ENCODE data around the gene LRP1.

Gene LRP1

DNA sequence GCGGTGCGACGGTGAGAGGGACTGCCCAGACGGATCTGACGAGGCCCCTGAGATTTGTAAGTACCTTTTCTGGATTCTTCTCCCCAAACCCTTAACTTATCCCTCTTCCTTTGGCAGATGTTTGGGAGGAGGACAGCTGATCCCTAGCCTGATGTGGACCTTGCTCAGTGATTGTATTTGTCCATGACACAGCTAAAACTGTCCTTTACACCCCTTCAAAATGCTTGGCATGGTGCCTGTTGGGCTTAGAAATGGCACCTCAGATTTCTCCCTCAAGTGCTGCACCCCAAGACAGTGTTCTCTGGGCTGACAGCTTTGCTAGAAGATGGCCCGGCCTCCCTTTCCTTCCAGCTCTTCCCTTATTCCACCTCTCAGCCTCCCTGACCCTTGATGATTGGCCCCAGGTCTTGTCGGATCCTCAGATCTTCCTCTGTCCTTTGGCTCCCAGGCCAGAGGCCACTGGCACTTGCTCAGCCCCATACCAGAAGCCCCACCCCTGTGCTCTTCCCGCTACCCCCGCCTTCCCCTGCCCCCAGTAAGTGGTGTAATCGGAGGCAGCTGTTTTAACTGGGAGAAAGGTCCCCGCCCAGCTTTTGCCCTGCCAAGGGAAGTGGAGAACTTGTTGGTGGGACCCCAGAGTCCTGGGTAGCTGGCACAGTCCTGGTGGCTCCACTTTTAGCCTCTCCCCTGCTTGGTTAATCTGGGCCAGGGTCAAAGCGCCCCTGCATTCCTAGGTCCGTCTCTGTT, 10.4 kb downstream of the LRP1 start:
- no peak for DNase-seq

DNA sequence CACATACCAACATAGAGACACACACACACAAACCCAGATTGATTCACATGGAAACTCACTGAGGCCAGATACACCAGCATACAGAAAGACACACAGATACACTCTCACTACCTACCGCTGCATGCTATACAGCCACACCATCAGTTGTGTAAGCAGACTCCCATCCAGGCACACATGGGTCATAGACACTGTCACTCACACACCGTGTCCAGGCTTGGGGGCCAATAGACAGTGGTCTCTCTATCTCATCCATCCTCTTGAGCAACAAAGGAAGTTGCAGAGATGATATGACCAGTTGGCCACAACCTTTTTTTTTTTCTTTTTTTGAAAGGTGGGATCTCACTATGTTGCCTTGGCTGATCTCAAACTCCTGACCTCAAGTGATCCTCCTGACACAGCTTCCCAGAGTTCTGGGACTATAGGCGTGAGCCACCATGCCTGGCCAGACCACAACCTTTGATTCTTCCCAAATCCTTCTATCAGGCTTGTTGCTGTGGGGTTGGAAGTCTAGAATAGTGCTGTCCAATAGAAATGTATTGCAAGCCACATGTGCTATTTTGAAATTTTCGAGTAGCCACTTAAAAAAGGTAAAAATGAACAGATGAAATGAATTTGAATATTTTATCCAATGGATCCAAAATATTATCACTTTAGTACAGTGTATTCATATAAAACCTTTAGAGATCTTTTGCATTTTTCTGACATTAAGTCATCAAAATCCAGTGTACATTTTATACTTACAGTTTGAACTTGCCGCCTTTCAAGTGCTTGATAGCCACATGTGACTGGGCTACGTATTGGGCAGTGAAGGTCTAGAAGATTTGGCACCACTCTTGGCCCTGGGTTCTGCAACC, 11.7 kb downstream of the LRP1 start:
- no peak for DNase-seq

DNA sequence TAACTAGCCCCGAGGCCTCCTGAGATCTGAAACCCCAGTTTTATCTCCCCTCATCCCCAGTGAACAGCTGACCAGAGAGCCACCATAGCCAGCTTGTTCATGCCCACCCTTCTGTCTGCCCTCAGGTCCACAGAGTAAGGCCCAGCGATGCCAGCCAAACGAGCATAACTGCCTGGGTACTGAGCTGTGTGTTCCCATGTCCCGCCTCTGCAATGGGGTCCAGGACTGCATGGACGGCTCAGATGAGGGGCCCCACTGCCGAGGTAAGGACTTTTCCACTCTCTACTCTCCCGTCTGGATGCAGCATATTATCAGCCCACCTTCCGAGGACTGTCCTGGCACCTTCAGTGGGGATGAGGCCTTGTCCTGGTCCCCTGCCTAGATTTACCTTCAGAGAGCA, 13.0 kb downstream of the LRP1 start:
- no peak for DNase-seq

DNA sequence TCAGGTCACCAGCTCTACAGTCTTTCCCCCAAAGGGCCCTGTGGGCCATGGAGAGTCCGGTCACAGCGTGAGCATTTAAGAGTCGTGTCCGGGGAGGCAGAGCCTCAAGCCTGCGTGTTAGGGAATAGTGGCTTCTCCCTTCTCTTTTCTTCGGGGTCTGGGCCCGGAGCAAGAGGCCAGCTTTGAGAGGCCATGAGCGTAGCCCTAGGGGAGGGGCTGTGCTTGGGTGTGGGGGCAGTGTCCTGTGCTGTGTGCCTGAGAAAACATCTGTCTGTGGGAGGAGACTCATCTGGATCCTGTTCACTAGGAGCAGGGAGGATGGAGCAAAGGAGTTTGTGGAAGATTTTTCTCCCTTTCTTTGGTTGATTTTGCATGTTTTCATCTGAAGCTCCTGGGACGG, 13.8 kb downstream of the LRP1 start:
- DNase-seq, result no peak

DNA sequence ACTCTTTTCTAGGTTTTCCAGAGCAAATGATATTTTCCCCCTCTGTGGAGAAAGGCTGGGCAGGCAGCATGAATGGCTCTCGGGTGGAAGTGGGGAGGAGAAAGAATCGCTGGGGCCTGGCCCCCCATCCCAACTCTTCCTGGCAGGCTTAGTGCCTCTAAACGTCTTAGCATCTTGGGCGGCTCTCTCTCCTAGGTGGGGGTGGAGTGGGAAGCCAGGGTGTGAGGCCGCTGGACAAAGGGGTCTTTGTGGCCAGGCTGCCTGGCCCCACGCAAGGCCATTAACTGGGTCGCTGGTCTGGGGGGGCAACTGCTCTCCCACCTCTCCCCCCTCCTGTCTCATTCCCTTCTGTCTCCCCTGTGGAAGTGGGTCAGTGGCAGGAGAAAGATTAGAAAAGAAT, 14.4 kb downstream of the LRP1 start:
- no peak for DNase-seq

DNA sequence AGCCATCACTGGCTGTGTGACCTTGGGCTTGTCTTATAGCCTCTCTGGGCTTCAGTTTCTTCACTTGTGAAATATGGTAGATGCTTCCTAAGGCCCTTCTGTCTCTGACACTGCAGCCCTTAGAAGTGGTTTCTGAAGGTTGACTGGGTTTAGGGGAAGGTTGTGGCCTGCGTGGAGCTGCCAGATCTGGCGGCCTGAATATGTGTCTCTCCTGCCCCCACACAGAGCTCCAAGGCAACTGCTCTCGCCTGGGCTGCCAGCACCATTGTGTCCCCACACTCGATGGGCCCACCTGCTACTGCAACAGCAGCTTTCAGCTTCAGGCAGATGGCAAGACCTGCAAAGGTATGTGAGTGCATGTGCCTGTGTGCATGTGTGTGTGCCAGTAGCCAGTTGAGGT, 15.2 kb downstream of the LRP1 start:
- no peak for DNase-seq

DNA sequence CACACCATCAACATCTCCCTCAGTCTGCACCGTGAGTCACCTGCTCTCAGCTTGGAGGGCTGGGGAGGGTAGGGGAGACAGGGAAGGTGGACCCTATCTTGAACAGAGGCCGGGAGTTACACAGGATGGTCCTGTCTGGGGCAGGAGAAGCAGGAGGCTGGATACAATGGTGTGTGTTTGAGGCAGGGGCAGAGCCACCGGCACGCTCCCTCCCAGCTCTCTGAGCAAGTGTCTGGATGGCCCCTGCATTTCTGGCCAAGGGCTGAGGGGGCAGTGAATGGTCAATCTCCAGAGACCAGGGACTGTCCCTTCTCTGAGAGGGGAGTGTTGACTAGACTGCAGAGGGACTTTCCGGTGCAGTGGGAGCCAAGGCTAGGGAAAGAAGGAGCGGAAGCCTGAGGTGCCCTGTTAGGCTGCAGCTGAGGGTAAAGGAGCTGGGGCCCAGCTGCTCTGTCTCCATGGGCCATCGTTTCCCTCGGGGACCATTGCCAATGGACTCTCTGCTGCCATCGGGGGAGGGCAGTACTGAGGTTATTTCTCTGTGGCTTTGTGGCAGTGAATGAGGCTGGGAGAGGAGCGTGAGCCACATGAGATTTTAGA, 17.3 kb downstream of the LRP1 start:
- no peak for DNase-seq

DNA sequence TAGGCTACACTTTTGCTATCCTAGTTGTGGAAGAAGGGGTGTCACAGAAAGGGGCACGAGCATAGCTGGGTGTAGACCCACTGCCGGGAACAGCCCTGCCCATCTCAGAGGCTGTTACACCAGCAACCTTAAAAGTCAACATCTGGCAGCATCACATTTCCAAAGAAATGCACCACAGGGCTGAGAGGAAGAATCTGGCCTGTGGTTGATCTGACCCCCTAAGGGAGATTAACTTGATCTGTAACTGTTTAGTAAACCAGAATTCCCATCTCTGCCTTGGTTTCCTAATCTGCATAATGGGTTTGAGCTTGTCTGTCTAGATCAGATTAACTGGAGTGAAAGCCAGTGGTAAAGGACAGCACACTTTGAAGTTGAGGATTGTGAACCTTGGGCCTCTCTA, 17.8 kb downstream of the LRP1 start:
- DNase-seq, result no peak

DNA sequence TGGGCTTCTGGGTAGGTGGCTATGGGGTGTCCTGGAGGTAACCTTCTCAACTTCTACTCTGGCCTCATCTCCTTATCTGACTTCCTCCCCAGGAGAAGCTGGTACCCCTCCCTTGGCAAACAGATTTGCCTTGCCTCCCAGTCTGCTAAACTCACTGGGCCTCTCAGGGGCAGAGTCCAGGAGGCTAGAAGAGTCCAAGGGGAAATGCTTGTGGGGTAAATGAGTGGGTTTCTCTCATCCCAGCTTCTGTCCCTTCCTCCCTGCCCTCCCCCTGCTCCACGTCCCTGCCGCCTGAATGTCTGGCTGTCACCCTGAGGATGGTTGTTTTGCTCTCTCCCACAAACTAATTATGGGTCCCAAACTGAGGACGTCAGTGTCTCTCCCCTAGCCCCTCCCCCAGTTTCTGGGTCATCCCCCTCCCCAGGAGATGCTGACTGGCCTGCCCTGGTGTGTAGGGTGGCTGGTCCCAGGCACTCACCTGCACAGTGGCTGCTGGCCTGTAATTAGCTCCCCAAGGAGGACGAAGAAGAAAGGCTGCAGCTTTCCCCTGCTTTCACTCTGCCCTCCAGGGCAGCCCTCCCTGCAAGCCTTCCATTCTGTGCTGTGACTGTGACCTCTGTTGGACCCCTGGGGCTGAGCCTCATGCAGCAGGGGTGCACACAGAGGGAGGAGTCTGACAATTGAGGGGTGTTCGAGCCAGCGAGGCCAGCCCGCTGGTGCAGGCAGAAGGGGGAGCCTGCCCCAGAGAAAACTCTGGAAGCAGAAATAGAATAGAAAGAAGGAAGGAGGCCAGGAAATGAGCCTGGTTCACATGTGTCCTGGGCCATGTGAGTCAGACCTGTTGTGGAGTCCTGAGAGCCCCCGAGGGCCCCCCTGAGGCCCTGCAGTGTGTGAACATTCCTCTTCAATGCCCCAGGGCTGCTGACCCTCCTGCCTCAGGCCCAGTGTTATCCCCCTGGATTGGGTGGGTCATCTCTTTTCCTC, 19.0 kb downstream of the LRP1 start, which contains the start of gene LRP1-AS:
LRP1-AS (minus strand) TSS at position 659 of the 984 bp plus-strand sequence.
- DNase-seq, result no peak

DNA sequence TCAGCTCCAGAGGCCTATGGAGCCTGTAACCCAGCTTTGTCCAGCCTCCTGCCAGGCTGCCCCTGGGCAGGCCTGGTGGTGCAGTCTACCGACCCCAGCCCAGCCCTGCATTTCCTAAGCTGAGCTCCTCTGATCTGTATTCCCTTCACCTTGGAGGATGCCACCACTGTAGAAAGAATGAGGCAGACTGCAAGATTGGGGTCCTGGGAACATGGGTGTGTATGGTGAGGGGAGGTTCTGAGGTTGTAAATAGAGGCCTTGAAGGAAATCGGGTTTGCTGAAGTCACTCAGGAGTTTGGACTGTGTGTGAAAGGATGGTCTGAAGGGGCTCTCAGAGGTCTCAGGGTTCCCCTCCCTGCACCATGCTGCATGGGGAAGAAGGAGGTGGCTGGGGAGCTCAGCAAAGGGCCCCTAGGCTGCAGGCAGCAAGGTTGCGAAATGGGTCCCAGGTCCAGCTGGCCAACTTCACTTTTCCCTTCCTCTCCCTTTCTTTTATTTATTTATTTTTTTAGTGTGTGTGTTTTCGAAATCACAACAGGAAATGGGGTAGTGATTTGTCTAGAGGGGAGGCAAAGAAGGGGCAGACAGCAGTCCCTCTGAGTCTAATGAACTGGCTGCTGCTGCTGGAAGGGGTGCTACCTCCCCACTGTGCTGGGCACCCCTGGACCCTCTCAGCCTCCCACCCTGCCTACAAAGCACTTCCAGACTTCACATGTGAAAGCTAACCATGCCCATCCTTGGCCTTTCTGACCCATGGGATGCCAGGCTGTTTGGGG, 20.4 kb downstream of the LRP1 start:
- DNase-seq, result no peak

DNA sequence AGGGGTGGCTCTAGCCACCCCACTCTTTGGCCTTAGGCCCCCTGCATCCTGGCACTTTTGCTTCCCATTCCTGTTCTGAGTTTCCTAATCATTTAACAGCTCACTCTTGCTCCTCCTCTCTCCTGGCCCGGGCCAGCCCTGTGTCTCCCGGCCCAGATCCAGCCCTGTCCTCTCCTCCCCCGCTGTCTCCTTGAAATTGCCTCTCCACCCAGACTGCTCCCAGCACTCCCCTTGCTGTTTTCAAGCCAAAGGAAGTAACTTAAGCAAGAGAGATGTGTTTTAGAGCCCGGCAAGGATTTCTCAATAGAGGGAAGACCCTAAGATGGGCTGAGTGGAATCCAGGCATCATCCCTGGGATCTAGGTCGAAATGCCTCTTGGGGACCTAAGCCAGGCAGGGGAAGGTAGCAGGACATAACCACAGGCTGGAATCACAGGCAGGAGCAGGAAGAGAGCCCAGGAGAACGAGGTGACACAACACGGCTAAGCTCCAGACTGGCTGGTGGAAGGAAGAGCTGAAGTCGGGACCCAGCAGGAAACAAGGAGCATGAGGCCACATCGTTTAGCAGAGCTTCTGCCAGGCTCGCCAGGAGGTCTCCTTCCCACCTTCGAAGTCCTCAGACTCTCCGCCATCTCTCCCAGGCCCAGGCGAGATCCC, 21.1 kb downstream of the LRP1 start:
- no peak for DNase-seq

DNA sequence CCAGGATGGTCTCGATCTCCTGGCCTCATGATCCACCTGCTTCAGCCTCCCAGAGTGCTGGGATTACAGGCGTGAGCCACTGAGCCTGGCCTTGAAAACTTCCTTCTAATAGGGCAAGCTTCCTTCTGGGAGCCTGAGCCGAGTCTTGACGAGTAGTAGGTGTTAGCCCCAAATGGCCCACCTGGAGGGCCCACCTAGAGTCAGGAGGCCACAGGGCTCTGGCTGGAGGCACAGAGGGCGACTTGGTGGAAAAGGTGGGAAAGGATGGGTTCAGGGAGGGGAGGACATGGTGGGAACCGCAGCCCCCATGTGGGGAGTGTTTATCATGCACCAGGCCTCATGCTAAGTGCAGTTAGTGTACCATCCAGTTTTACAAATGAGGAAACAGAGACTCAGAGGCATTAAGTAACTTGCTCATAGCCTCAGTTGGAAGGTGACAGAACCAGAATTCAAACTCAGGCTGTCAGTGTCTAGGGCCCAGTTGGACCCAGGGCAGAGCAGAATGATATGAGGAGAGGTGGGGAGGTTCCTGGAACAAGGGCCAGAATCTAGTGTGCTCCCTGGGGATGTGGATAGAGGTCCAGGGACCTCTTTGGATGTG, 22.2 kb downstream of the LRP1 start:
- no peak for DNase-seq

DNA sequence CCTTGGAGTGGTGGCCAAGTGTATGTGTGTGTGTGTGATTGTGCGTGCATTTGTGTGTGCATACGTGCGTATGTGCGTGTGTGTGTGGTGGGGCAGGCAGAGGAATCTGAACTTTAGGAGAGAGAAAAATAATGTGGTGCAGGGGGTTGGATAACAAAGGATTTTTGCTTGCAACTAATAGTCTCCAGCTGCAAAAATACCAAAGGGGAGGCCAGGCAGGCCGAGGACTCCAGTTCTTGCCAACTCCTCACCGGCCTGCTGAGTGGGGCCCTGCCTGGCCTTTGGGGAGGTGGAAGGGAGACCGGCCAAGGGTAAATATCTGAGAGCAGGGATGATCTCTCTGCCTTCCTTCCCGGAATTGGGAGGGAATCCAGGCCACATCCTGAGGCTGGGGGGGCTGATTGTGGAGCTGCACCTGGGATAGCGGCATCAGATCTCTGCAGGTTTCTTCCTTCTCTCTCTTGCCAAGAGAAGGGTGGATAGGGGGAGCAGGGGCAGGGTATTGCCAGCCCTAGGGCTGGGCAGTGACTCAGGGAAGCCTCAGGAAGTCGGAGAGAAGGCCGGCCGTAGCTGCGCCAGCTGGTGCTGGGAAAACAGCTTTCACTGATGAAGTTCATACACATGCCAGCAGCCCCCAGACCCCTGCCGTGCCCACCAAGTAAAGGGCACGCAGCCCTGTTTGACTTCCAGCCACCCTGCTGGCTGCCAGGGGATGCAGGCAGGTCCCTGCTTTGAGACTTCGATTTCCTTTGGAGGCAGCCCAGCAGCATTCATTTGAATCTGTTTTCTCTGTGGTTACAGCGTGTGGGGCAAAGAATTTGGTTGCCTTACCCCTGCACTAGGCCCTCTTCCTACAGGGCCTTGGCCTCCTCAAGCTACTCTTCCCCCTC, 23.7 kb downstream of the LRP1 start:
- DNase-seq, result no peak

DNA sequence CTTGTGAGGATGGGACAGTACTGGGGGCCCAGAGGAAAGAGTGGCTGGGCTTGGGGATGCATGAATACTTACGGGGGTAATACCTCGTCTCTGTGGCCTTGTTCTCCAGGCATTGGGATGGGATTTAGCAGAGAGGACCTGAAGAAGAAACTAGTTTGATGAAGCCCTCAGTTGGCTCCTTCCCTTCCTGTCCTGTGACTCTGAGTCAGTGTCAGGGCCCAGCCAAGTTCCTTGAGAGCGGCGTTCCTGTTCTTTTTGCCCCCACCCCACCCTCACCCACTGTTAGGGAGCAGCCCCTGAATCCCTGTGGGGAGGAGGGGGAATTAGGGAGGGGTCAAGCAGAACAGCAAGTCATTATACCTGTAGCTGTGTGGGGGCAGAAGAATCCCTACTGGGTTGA, 24.4 kb downstream of the LRP1 start:
- DNase-seq, result no peak

DNA sequence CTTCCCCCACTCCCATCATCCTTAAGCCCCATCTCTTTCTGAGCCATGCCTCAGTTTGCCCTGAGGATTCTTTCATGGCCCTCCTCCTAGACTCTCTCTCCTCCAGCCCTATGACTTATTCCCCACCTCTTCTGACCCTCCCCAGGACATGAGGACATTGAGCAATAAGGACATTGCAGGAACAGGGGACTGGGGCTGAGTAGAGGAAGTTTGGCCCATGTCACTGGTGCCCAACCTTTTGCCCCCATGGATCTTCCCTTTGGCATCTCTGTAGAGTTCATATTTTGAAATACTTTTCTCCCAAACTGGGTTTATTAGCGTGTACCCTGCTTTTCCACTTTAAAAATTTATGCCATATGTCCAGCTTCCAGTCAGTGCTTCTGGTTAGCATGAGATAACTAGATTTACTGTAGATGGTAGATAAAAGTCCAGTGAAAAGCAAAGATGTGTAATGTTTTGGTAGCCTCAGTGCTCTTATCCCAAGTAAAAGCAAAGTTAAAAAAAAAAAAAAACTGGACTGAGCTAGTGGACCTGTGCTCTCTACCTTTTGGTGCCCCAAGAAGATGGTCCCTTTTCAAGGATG, 25.2 kb downstream of the LRP1 start:
- no peak for DNase-seq

DNA sequence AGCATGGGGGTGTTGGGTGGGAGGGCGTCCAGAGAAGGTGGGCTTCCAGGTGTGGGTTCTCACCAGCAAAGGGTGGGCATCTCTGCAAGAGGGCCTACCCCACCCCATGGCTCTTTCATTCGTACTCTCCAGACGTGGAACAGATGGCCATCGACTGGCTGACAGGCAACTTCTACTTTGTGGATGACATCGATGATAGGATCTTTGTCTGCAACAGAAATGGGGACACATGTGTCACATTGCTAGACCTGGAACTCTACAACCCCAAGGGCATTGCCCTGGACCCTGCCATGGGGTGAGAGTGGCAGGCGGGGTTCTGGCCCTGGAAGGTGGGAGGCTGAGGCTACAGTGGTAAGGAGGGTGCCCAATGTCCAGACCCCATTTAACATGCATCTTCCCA, 25.8 kb downstream of the LRP1 start:
- DNase-seq, result no peak

DNA sequence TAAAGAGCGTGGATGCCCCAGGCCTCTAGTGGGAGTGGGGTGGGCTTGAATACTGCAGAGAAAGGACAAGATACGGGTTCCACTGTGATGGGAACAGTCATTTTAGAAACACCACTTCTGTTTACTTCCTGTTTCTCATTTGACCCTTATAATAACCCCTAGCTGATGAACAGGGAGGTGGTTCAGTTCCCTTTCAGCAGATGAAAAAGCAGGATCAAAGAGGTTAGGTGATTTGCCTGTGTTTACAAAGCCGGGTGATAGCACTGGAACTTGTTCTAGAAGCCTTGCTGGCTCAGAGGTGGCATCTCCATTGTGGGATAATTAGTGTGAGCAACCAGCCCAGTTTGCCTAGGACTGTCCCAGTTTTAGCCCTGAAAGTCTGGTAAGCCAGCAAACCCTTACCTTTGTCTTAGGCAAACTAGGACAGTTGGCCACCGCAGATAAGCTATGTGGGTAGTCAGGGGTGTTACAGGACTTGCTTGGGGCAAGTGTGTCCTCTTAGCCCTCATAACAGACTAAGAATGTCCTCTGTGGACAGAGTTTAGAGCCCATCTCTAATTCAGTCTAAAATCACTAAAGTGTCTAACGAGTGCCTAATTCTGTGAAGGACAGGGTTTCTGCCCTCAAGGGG, 26.6 kb downstream of the LRP1 start:
- DNase-seq, result no peak

DNA sequence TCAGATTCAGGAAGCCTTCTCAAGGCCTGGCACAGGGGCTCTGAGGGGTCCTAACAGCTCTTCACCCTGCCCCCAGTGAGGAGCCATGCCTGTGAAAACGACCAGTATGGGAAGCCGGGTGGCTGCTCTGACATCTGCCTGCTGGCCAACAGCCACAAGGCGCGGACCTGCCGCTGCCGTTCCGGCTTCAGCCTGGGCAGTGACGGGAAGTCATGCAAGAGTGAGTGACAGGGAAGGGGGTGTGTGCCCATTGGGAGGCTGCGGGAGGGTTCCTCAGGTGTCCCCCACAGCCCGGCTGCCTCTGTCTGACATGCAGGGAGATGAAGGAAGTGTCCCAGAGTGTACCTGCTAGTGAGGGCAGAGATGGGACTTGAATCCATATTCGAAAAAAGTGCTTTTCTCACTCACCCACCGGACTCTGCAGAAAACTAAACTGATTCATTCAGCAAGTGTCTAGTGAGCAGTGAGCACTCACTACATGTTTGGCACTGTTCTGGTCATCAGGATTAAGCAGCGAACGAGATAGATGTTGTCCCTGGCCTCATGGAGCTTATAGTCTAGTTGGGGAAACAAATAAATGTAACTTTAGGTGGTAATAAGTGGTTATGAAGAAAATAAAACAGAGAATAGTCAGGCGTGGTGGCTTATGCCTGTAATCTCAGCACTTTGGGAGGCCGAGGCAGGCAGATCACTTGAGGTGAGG, 28.6 kb downstream of the LRP1 start:
- DNase-seq, result no peak

Data from activated naive CD4-positive, alpha-beta T cell (primary cell).